Left ventricle myocardium superior (tissue), 1 donor: ENCODE data around the gene EEA1. TPM values are rescaled to one million over a fixed set of nuclear protein-coding genes. Genes with fewer than 3 reads are reported as not detected.
"Not testable (repeated sequence)": the region's sequence is repeated elsewhere in the genome, so short reads cannot be mapped to it uniquely, and the experiment has no call there.

Experiments used
- ATAC-seq: fragments of 200-7000 bp; cut with Tn5 transposase; one replicate; pipeline ENCODE4 v1.9.1; 2020; ENCODE audit warnings: mild to moderate bottlenecking, moderate library complexity
- DNase-seq: peaks from one replicate; pipeline ENCODE4 v3.0.0-alpha.2; 2020
- intact Hi-C: fragments of 100-400 bp; cut with micrococcal nuclease; formaldehyde crosslinking; loops from one replicate; pipeline ENCODE4 v1.11.0; 2022
- long read RNA-seq: library from polyadenylated mRNA; unstranded; transcript quantifications from one replicate; pipeline ENCODE4 v2.0.0, GENCODE V29; 2021
- total RNA-seq: library from RNA; stranded (reverse); fragmentation: NEBNext Ultra II Directional; extraction: Animal tissue kit (Norgen Biotek cat#: 25700); gene quantifications from one replicate; pipeline ENCODE4 v1.2.1, GENCODE V29; 2021
- donor health status: DM: no; HTN: yes; CAD: no; lungs with severe emphysema.

Gene EEA1
- 22.1 TPM for total RNA-seq
- long read RNA-seq, partial matches to known transcripts, result 31 of 36 reads
- long read RNA-seq, other reads (novel, unspliced or antisense), result 5 of 36 reads

- intact Hi-C loops, result no loop called here
- peak; percentile 95 for ATAC-seq
- peak; percentile 99 for DNase-seq
Measured at GRCh38 chr12:92928962-92929915, at the start of gene EEA1. TSS of gene EEA1 (minus strand) at chr12:92929295. CDS start at chr12:92929066, 229 bp downstream.

GRCh38 chr12:92978607-92979006, 49.5 kb upstream of the EEA1 start:
- no peak for ATAC-seq
- intact Hi-C loops, result no loop called here
- DNase-seq, result no peak

GRCh38 chr12:92977326-92977725, 48.2 kb upstream of the EEA1 start:
- DNase-seq (no peak), ATAC-seq (peak; percentile 11)
- intact Hi-C loops, result no loop called here

GRCh38 chr12:92974759-92975158, 45.7 kb upstream of the EEA1 start:
- intact Hi-C loops, result no loop called here
- no peak for ATAC-seq
- no peak for DNase-seq

GRCh38 chr12:92973614-92974013, 44.5 kb upstream of the EEA1 start:
- DNase-seq, result no peak
- peak; percentile 42 for ATAC-seq
- intact Hi-C loops, result no loop called here

GRCh38 chr12:92971859-92972524, 42.9 kb upstream of the EEA1 start:
- DNase-seq (no peak), ATAC-seq (peak; percentile 68)
- intact Hi-C loops, result no loop called here

- no peak for ATAC-seq
Measured at GRCh38 chr12:92968176-92968813, 39.2 kb upstream of the EEA1 start.

GRCh38 chr12:92964378-92964777, 35.3 kb upstream of the EEA1 start:
- DNase-seq, ATAC-seq, intact Hi-C loops: not testable (repeated sequence)

More at GRCh38 chr12:92968176-92968813, 39.2 kb upstream of the EEA1 start:
- intact Hi-C loops, result no loop called here
- DNase-seq, result no peak

- ATAC-seq (no peak), DNase-seq (no peak)
- intact Hi-C loops, result no loop called here
Measured at GRCh38 chr12:92961949-92962348, 32.9 kb upstream of the EEA1 start.

GRCh38 chr12:92955997-92956663, 27.0 kb upstream of the EEA1 start:
- ATAC-seq, result no peak
- intact Hi-C loops, result no loop called here

GRCh38 chr12:92953747-92954146, 24.7 kb upstream of the EEA1 start:
- DNase-seq (no peak), ATAC-seq (no peak)
- intact Hi-C loops, result no loop called here

More at GRCh38 chr12:92955997-92956663, 27.0 kb upstream of the EEA1 start:
- no peak for DNase-seq

- no peak for DNase-seq
- intact Hi-C loops, result no loop called here
- ATAC-seq, result no peak
Measured at GRCh38 chr12:92952394-92952793, 23.3 kb upstream of the EEA1 start.

- DNase-seq, result no peak
- no peak for ATAC-seq
- intact Hi-C loops, result no loop called here
Measured at GRCh38 chr12:92951006-92951405, 21.9 kb upstream of the EEA1 start.

- DNase-seq (no peak), ATAC-seq (no peak)
- intact Hi-C loops, result no loop called here
Measured at GRCh38 chr12:92950011-92950410, 20.9 kb upstream of the EEA1 start.

GRCh38 chr12:92949466-92949865, 20.4 kb upstream of the EEA1 start:
- DNase-seq (no peak), ATAC-seq (no peak)
- intact Hi-C loops, result no loop called here

GRCh38 chr12:92947589-92948215, 18.6 kb upstream of the EEA1 start:
- intact Hi-C loops, result no loop called here
- DNase-seq (no peak), ATAC-seq (no peak)

- intact Hi-C loops, result no loop called here
- ATAC-seq (no peak), DNase-seq (no peak)
Measured at GRCh38 chr12:92945659-92946220, 16.6 kb upstream of the EEA1 start.

- intact Hi-C loops, result no loop called here
- DNase-seq (no peak), ATAC-seq (no peak)
Measured at GRCh38 chr12:92943482-92944250, 14.6 kb upstream of the EEA1 start.
